ENCODE data around the gene HNRNPH2. TPM values are rescaled to one million over a fixed set of nuclear protein-coding genes. Genes with fewer than 3 reads are reported as not detected.

The HNRNPH2 gene
- total and polyA plus RNA-seq, 9 of the 15 experiments (the other 6 are each of a cell fraction or from before 2014, with no cell fraction given) = 40.0 to 130 (median 60.3) TPM

- no peak for TF ChIP-seq ADNP (tag; IDR thresholded peaks at IDR 0.05)
- TF ChIP-seq RBM22 (IDR thresholded peaks at IDR 0.05; ENCODE audit: low read depth, low read length, poor library complexity, severe bottlenecking) = no peak
- TF ChIP-seq ZNF444 (CRISPR knock-in tag; IDR thresholded peaks at IDR 0.05) = no peak
- 0 out of 4 replicates have a peak, but pooled peaks of 1 of the 2 experiments have one; percentile 53 for TF ChIP-seq SIN3A (IDR thresholded peaks at IDR 0.05; ENCODE audit: borderline replicate concordance in 2 of 2, control insufficient read depth in 1 of 2, low read depth in 2 of 2, low read length in 2 of 2)
- TF ChIP-seq HDAC3 (IDR thresholded peaks at IDR 0.05; ENCODE audit: borderline replicate concordance, partially characterized antibody) = no peak
- TF ChIP-seq NELFE (IDR thresholded peaks at IDR 0.05; ENCODE audit: insufficient read depth, insufficient read length) = peak; percentile 21
- no peak for TF ChIP-seq ZNF184 (CRISPR knock-in tag; IDR thresholded peaks at IDR 0.05)
- TF ChIP-seq YY1 (IDR thresholded peaks at IDR 0.05; ENCODE audit: borderline replicate concordance in 1 of 3, control insufficient read depth in 1 of 3, extremely low read depth in 1 of 3, insufficient read depth in 3 of 3, insufficient read length in 1 of 3, insufficient replicate concordance in 2 of 3, low read depth in 1 of 3, low read length in 2 of 3) = peak in 2 of 3 experiments; percentile 39 to 45
- no peak for TF ChIP-seq TCF3 (CRISPR knock-in tag; IDR thresholded peaks at IDR 0.05)
- TF ChIP-seq CAMTA2 (CRISPR knock-in tag; conservative IDR thresholded peaks at IDR 0.05) = no peak
- peak; percentile 94 for TF ChIP-seq POLR2G (IDR thresholded peaks at IDR 0.05; ENCODE audit: low read depth, low read length)
- no peak for TF ChIP-seq ZNF324 (CRISPR knock-in tag; IDR thresholded peaks at IDR 0.05)
- TF ChIP-seq PRDM10 (IDR thresholded peaks at IDR 0.05; ENCODE audit: partially characterized antibody) = peak; percentile 10
- TF ChIP-seq THRAP3 (IDR thresholded peaks at IDR 0.05; ENCODE audit: borderline replicate concordance) = no peak
- TF ChIP-seq, protein P1, sequence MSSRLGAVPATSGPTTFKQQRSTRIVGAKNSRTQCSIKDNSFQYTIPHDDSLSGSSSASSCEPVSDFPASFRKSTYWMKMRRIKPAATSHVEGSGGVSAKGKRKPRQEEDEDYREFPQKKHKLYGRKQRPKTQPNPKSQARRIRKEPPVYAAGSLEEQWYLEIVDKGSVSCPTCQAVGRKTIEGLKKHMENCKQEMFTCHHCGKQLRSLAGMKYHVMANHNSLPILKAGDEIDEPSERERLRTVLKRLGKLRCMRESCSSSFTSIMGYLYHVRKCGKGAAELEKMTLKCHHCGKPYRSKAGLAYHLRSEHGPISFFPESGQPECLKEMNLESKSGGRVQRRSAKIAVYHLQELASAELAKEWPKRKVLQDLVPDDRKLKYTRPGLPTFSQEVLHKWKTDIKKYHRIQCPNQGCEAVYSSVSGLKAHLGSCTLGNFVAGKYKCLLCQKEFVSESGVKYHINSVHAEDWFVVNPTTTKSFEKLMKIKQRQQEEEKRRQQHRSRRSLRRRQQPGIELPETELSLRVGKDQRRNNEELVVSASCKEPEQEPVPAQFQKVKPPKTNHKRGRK (tag; IDR thresholded peaks at IDR 0.05) = no peak
- no peak for TF ChIP-seq GMEB1 (CRISPR knock-in tag; IDR thresholded peaks at IDR 0.05)
- TF ChIP-seq ZNF740 (CRISPR knock-in tag; IDR thresholded peaks at IDR 0.05) = peak; percentile 90
- no peak for TF ChIP-seq ZNF740 (tag; IDR thresholded peaks at IDR 0.05)
Observed at GRCh38 chrX:101390664-101391525, 17.1 kb upstream of the HNRNPH2 start, which contains the start of gene RPL36A (continued).

Measured in K562 (cell line).